Tibial nerve (tissue), 3 donors: ENCODE measurements around the gene GPR34.

ENCODE experiments used
- CTCF ChIP-seq, 5 experiments: fragments of 200-600 bp in 3 of 5; fragments of 450-650 bp in 2 of 5; sonication (generic) in 3 of 5; IDR thresholded peaks; one replicate each; pipeline ENCODE4 v1.5.1; 2016 to 2019; ENCODE audit warnings: antibody characterized with exemption in 5 of 5, mild to moderate bottlenecking in 3 of 5, moderate library complexity in 2 of 5
- POLR2A ChIP-seq, 2 donors: fragments of 450-650 bp; IDR thresholded peaks; one replicate each; pipeline ENCODE4 v1.6.1; 2017; ENCODE audit warnings: antibody characterized with exemption in 2 of 2, mild to moderate bottlenecking in 2 of 2, moderate library complexity in 2 of 2

- TF ChIP-seq POLR2A (IDR thresholded peaks at IDR 0.05) (no peak), CTCF (IDR thresholded peaks at IDR 0.05) (no peak)
These were observed 4.6 kb upstream of the GPR34 start for GRCh38 chrX:41684138-41684537.
